H9 (cell line): ENCODE data around the gene MAP3K8. TPM values are rescaled to one million over a fixed set of nuclear protein-coding genes. Genes with fewer than 3 reads are reported as not detected.

Experiments used
- DNase-seq: peaks from one replicate; pipeline ENCODE4 v3.0.0-alpha.2; 2017
- H2AFZ ChIP-seq: one replicate; pipeline ENCODE4 v1.6.1; 2013; ENCODE audit warnings: mild to moderate bottlenecking, low read length, control low read depth, moderate library complexity
- H2AK5ac ChIP-seq: 2 replicates; pipeline ENCODE4 v1.6.1; 2013; ENCODE audit warnings: low read length, control low read depth, mixed read lengths; ENCODE audit not compliant: insufficient read length
- H2BK120ac ChIP-seq: one replicate; pipeline ENCODE4 v1.6.1; 2013; ENCODE audit warnings: low read depth, mild to moderate bottlenecking, low read length, control low read depth, inconsistent platforms; ENCODE audit not compliant: poor library complexity, severe bottlenecking
- H2BK12ac ChIP-seq: 2 replicates; pipeline ENCODE4 v1.6.1; 2013; ENCODE audit warnings: low read length, control low read depth, mixed read lengths, low read depth; ENCODE audit not compliant: insufficient read length
- H2BK15ac ChIP-seq: 2 replicates; pipeline ENCODE4 v1.6.1; 2013; ENCODE audit warnings: low read depth, low read length, control low read depth
- H2BK20ac ChIP-seq: one replicate; pipeline ENCODE4 v1.6.1; 2013; ENCODE audit warnings: low read depth, mild to moderate bottlenecking, low read length, control low read depth, inconsistent platforms; ENCODE audit not compliant: poor library complexity, severe bottlenecking
- H2BK5ac ChIP-seq: 2 replicates; pipeline ENCODE4 v1.6.1; 2013; ENCODE audit warnings: low read length, control low read depth, mixed read lengths; ENCODE audit not compliant: insufficient read length
- H3K14ac ChIP-seq: 2 replicates; pipeline ENCODE4 v1.6.1; 2013; ENCODE audit warnings: low read length, control low read depth; ENCODE audit not compliant: insufficient read depth
- H3K18ac ChIP-seq: 2 replicates; pipeline ENCODE4 v1.6.1; 2013; ENCODE audit warnings: low read depth, mild to moderate bottlenecking, mixed read lengths, low read length, control low read depth; ENCODE audit not compliant: insufficient read length
- H3K23ac ChIP-seq: 2 replicates; pipeline ENCODE4 v1.6.1; 2013; ENCODE audit warnings: low read length, control low read depth, mixed read lengths, low read depth; ENCODE audit not compliant: insufficient read length
- H3K23me2 ChIP-seq: 2 replicates; pipeline ENCODE4 v1.6.1; 2013; ENCODE audit warnings: low read depth, mild to moderate bottlenecking, mixed read lengths, low read length, control low read depth; ENCODE audit not compliant: insufficient read length, poor library complexity, severe bottlenecking
- H3K27ac ChIP-seq: 2 replicates; pipeline ENCODE4 v1.5.1; 2013; ENCODE audit warnings: low read length, control low read depth, mixed read lengths, low read depth; ENCODE audit not compliant: insufficient read length
- H3K27me3 ChIP-seq: 2 replicates; pipeline ENCODE4 v1.6.1; 2013; ENCODE audit warnings: low read length, control low read depth, inconsistent platforms; ENCODE audit not compliant: insufficient read depth
- H3K4ac ChIP-seq: 2 replicates; pipeline ENCODE4 v1.6.1; 2013; ENCODE audit warnings: low read depth, mild to moderate bottlenecking, control low read depth, inconsistent platforms, low read length, moderate library complexity
- H3K4me1 ChIP-seq: 2 replicates; pipeline ENCODE4 v1.6.1; 2013; ENCODE audit warnings: low read length, control low read depth, inconsistent platforms; ENCODE audit not compliant: insufficient read depth
- H3K4me2 ChIP-seq: 2 replicates; pipeline ENCODE4 v1.6.1; 2013; ENCODE audit warnings: low read length, control low read depth, mixed read lengths; ENCODE audit not compliant: insufficient read length, insufficient read depth
- H3K56ac ChIP-seq: 2 replicates; pipeline ENCODE4 v1.6.1; 2013; ENCODE audit warnings: low read depth, mild to moderate bottlenecking, mixed read lengths, low read length, control low read depth; ENCODE audit not compliant: insufficient read length
- H3K79me1 ChIP-seq: 2 replicates; pipeline ENCODE4 v1.6.1; 2013; ENCODE audit warnings: low read depth, mild to moderate bottlenecking, moderate library complexity, low read length, control low read depth, inconsistent platforms; ENCODE audit not compliant: insufficient read depth, poor library complexity, severe bottlenecking
- H3K79me2 ChIP-seq: 2 replicates; pipeline ENCODE4 v1.6.1; 2013; ENCODE audit warnings: low read length, control low read depth, inconsistent platforms; ENCODE audit not compliant: insufficient read depth
- H3K9ac ChIP-seq: 2 replicates; pipeline ENCODE4 v1.6.1; 2013; ENCODE audit warnings: low read length, control low read depth, mixed read lengths; ENCODE audit not compliant: insufficient read length; ENCODE audit errors: extremely low read depth
- H3K9me3 ChIP-seq: one replicate; pipeline ENCODE4 v1.6.1; 2013; ENCODE audit warnings: low read depth, low read length, inconsistent platforms; ENCODE audit not compliant: control insufficient read depth
- H3T11ph ChIP-seq: one replicate; pipeline ENCODE4 v1.6.1; 2013; ENCODE audit warnings: mild to moderate bottlenecking, low read length, control low read depth, inconsistent platforms
- H4K20me1 ChIP-seq: one replicate; pipeline ENCODE4 v1.6.1; 2013; ENCODE audit not compliant: control insufficient read depth, insufficient read length, insufficient read depth
- H4K5ac ChIP-seq: 2 replicates; pipeline ENCODE4 v1.6.1; 2013; ENCODE audit warnings: low read depth, mild to moderate bottlenecking, mixed read lengths, low read length, control low read depth; ENCODE audit not compliant: insufficient read length
- H4K8ac ChIP-seq: replicated peaks from 2 replicates; pipeline ENCODE4 v1.6.1; 2013; ENCODE audit warnings: low read length, control low read depth, mixed read lengths, low read depth; ENCODE audit not compliant: insufficient read length
- H4K91ac ChIP-seq: 2 replicates; pipeline ENCODE4 v1.6.1; 2013; ENCODE audit warnings: low read depth, mild to moderate bottlenecking, moderate library complexity, mixed read lengths, low read length, control low read depth; ENCODE audit not compliant: insufficient read length
- H3K27ac Mint-ChIP-seq, 3 experiments: 2 replicates in 2 of 3; 3 replicates in 1 of 3; pipeline ENCODE4 v1.8.0; 2020 to 2021; ENCODE audit warnings: mixed read lengths in 3 of 3, mild to moderate bottlenecking in 1 of 3, moderate library complexity in 1 of 3
- H3K27me3 Mint-ChIP-seq: 2 replicates; pipeline ENCODE4 v1.8.0; 2021; ENCODE audit warnings: low read depth, mild to moderate bottlenecking, moderate library complexity, mixed read lengths
- H3K36me3 Mint-ChIP-seq, 3 experiments: 2 replicates in 2 of 3; 3 replicates in 1 of 3; pipeline ENCODE4 v1.8.0; 2020 to 2021; ENCODE audit warnings: low read depth in 3 of 3, mixed read lengths in 3 of 3; ENCODE audit not compliant: insufficient read depth in 1 of 3
- H3K4me1 Mint-ChIP-seq, 2 experiments: 2 replicates each; pipeline ENCODE4 v1.8.0; 2020; ENCODE audit warnings: mixed read lengths in 2 of 2
- H3K4me3 Mint-ChIP-seq, 2 experiments: 2 replicates in 1 of 2; 3 replicates in 1 of 2; pipeline ENCODE4 v1.8.0; 2020 to 2021; ENCODE audit warnings: mild to moderate bottlenecking in 2 of 2, mixed read lengths in 2 of 2, moderate library complexity in 1 of 2
- H3K9me3 Mint-ChIP-seq, 2 experiments: 2 replicates in 1 of 2; 3 replicates in 1 of 2; pipeline ENCODE4 v1.8.0; 2020; ENCODE audit warnings: mild to moderate bottlenecking in 2 of 2, mixed read lengths in 2 of 2, moderate library complexity in 1 of 2
- WGBS: extraction: QIAGEN DNeasy Blood & Tissue Kit; methylation state at CpG from one replicate; pipeline ENCODE4 v1.1.7; 2013; ENCODE audit warnings: missing lambda C conversion rate, low lambda C conversion rate, mixed read lengths; ENCODE audit not compliant: insufficient read length; ENCODE audit errors: extremely low coverage; 5-methylcytosine and 5-hydroxymethylcytosine counted together
- total RNA-seq: library from RNA; stranded (reverse); gene quantifications from 2 replicates; pipeline ENCODE4 v1.2.1, GENCODE V29; 2021
- TF ChIP-seq, protein P1 (sequence below): fragments of 200-600 bp; sonication (generic); conservative IDR thresholded peaks from 3 replicates; pipeline ENCODE4 v1.8.0; 2021; ENCODE audit warnings: antibody characterized with exemption, mild to moderate bottlenecking

Gene MAP3K8
- total RNA-seq, 1 experiment from 2014 or later = 3.5 TPM

DNA sequence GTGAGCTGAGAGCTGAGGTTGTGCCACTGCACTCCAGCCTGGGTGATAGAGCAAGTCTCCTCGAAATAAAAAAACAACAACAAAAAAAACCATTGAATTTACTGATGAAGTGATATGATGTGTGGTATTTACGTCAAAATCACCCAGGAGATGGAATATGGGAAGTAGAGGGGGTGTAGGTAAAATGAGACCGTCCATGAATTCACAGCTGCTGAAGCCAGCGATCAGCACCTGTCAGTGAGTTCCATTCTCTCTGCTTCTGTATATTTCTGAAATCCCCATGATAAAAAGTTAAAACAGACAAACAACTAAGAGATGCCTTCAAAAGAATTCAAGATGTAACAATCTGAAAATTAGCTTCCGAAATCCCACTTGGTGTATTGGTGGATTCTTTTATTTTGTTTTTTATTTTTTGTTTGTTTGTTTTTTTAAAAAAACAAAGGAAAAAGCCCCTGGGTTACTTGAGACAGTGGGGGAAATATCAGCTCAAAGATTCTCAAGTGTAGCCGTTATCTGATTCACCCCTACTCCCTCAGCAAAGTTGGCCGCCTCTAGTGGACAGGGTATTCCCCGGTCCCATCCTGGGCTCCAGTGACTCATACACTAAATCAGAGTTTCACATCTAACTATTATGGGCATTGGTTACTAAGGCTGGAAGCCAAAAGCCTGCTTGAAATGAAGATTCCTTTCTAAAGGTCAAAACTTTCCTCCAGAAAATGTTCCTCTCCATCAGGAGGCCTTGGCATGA, 76.4 kb downstream of the MAP3K8 start:
- no peak overlapping the region for H4K8ac ChIP-seq
- H3T11ph ChIP-seq = no peak overlapping the region
- H2BK120ac ChIP-seq = no peak overlapping the region
- no CpG with 5 or more reads among the region's 8 CpGs for WGBS
- H3K14ac ChIP-seq = no peak overlapping the region
- no peak overlapping the region for H2BK5ac ChIP-seq
- Mint-ChIP-seq H3K36me3 (no peaks in the 10 kb centered on the region), H3K4me3 (no peak overlapping the region), H3K9me3 (no peaks in the 10 kb centered on the region; a peak in 1 of 5 replicates), H3K27me3 (no peaks in the 10 kb centered on the region), H3K4me1 (no peaks in the 10 kb centered on the region), H3K27ac (no peak overlapping the region)
- H4K20me1 ChIP-seq = no peaks in the 10 kb centered on the region
- no peak overlapping the region for H3K9ac ChIP-seq
- TF ChIP-seq, protein P1, sequence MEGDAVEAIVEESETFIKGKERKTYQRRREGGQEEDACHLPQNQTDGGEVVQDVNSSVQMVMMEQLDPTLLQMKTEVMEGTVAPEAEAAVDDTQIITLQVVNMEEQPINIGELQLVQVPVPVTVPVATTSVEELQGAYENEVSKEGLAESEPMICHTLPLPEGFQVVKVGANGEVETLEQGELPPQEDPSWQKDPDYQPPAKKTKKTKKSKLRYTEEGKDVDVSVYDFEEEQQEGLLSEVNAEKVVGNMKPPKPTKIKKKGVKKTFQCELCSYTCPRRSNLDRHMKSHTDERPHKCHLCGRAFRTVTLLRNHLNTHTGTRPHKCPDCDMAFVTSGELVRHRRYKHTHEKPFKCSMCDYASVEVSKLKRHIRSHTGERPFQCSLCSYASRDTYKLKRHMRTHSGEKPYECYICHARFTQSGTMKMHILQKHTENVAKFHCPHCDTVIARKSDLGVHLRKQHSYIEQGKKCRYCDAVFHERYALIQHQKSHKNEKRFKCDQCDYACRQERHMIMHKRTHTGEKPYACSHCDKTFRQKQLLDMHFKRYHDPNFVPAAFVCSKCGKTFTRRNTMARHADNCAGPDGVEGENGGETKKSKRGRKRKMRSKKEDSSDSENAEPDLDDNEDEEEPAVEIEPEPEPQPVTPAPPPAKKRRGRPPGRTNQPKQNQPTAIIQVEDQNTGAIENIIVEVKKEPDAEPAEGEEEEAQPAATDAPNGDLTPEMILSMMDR = no peak
- no peak overlapping the region for H4K5ac ChIP-seq
- no peak overlapping the region for H3K18ac ChIP-seq
- H2AFZ ChIP-seq = no peak overlapping the region
- H3K56ac ChIP-seq = no peak overlapping the region
- no peaks in the 10 kb centered on the region for H3K9me3 ChIP-seq
- H4K91ac ChIP-seq = no peak overlapping the region
- no peaks in the 10 kb centered on the region for H3K23me2 ChIP-seq
- no peak overlapping the region for H2BK15ac ChIP-seq
- no peaks in the 10 kb centered on the region for H3K27me3 ChIP-seq
- no peak for DNase-seq
- no peak overlapping the region for H3K27ac ChIP-seq
- no peak overlapping the region for H3K4ac ChIP-seq
- no peaks in the 10 kb centered on the region for H3K79me1 ChIP-seq
- H3K23ac ChIP-seq = no peak overlapping the region
- H3K4me1 ChIP-seq = no peaks in the 10 kb centered on the region
- no peaks in the 10 kb centered on the region for H3K79me2 ChIP-seq
- no peak overlapping the region for H2BK12ac ChIP-seq
- no peak overlapping the region for H2AK5ac ChIP-seq
- no peak overlapping the region for H2BK20ac ChIP-seq
- no peak overlapping the region for H3K4me2 ChIP-seq
